HepG2 (cell line): ENCODE data around the gene C11orf91. TPM values are rescaled to one million over a fixed set of nuclear protein-coding genes. Genes with fewer than 3 reads are reported as not detected.

Experiments
- ATAC-seq: fragments of 200-7000 bp; cut with Tn5 transposase; 3 replicates; pipeline ENCODE4 v1.9.1; 2020; ENCODE audit warnings: mild to moderate bottlenecking, moderate library complexity
- BruUV-seq: library from RNA; stranded (reverse); fragments of 400-500 nt; replicated peaks from 2 replicates; lab custom pipeline; 2021; lab: Mats Ljungman, UMichigan
- CTCF ChIA-PET: fragments of 300-600 bp; formaldehyde crosslinking; extraction: SDS; loops from one replicate; lab custom pipeline; 2021; ENCODE audit warnings: low total read pairs, inconsistent platforms, low intra/inter-chr PET ratio; lab: Yijun Ruan, JAX
- POLR2A ChIA-PET: fragments of 350-600 bp; sonication (Branson Sonifier 250); formaldehyde crosslinking; loops from one replicate; lab custom pipeline; 2020; ENCODE audit warnings: antibody characterized with exemption, inconsistent platforms; lab: Yijun Ruan, JAX
- DNase-seq: peaks from one replicate; pipeline ENCODE4 v3.0.0-alpha.2; 2015; ENCODE audit warnings: low spot score
- FAIRE-seq: peaks from 3 replicates; lab custom pipeline; 2011; peaks lifted over from hg19 to GRCh38; lab: Jason Lieb, UNC
- H2AFZ ChIP-seq: one replicate; pipeline ENCODE4 v1.6.1; 2011; ENCODE audit warnings: low read length, inconsistent platforms
- H3K27ac ChIP-seq: fragments of 300-600 bp; 3 replicates; pipeline ENCODE4 v1.8.0; 2011; ENCODE audit warnings: mixed run types, mild to moderate bottlenecking, mixed read lengths, low read length, inconsistent platforms; ENCODE audit not compliant: insufficient read depth; ENCODE audit errors: extremely low read length
- H3K27me3 ChIP-seq, 2 experiments: fragments of 200-600 bp in 1 of 2; 2 replicates in 1 of 2; 3 replicates in 1 of 2; pipeline versions ENCODE4 v1.6.0 to v1.8.0; 2011; ENCODE audit warnings: low read length in 2 of 2, mild to moderate bottlenecking in 2 of 2, moderate library complexity in 2 of 2, inconsistent platforms in 1 of 2; ENCODE audit not compliant: insufficient read depth in 2 of 2, control insufficient read depth in 1 of 2
- H3K36me3 ChIP-seq, 2 experiments: fragments of 200-600 bp in 1 of 2; replicated peaks in 1 of 2; 2 replicates in 1 of 2; 3 replicates in 1 of 2; pipeline versions ENCODE4 v1.5.1 to v1.8.0; 2011; ENCODE audit warnings: low read length in 2 of 2, inconsistent platforms in 1 of 2; ENCODE audit not compliant: insufficient read depth in 2 of 2, control insufficient read depth in 1 of 2
- H3K4me1 ChIP-seq: 2 replicates; pipeline ENCODE4 v1.5.1; 2012; ENCODE audit warnings: low read length, inconsistent platforms; ENCODE audit not compliant: insufficient read depth
- H3K4me2 ChIP-seq: 2 replicates; pipeline ENCODE4 v1.6.0; 2011; ENCODE audit warnings: low read depth, low read length, inconsistent platforms
- H3K4me3 ChIP-seq, 3 experiments: fragments of 200-600 bp in 1 of 3; sonication (generic), shearing (Covaris generic) in 1 of 3; replicated peaks in 1 of 3; 2 replicates each; pipeline ENCODE4 v1.5.1; 2011 to 2016; ENCODE audit warnings: low read length in 3 of 3, inconsistent platforms in 2 of 3, low read depth in 2 of 3, mild to moderate bottlenecking in 2 of 3, control low read depth in 1 of 3, mixed read lengths in 1 of 3; ENCODE audit not compliant: insufficient read depth in 1 of 3
- H3K79me2 ChIP-seq: one replicate; pipeline ENCODE4 v1.6.1; 2011; ENCODE audit warnings: low read length, inconsistent platforms; ENCODE audit not compliant: insufficient read depth
- H3K9ac ChIP-seq: 2 replicates; pipeline ENCODE4 v1.6.0; 2011; ENCODE audit warnings: mild to moderate bottlenecking, low read depth, low read length, inconsistent platforms; ENCODE audit not compliant: insufficient read depth
- H3K9me3 ChIP-seq: 2 replicates; pipeline ENCODE4 v1.5.1; 2012; ENCODE audit warnings: mild to moderate bottlenecking, low read length
- H4K20me1 ChIP-seq: 2 replicates; pipeline ENCODE4 v1.6.0; 2011; ENCODE audit warnings: inconsistent platforms, mild to moderate bottlenecking, low read length, moderate library complexity; ENCODE audit not compliant: insufficient read depth
- AGO2 ChIP-seq: fragments of 200-400 bp; formaldehyde crosslinking; optimal IDR thresholded peaks from 2 replicates; pipeline ENCODE3; 2017; ENCODE audit warnings: mild to moderate bottlenecking, low read depth, low read length, moderate library complexity
- BRCA1 ChIP-seq: sonication (generic); formaldehyde crosslinking; IDR thresholded peaks from 2 replicates; pipeline ENCODE4 v1.4.0; 2020; ENCODE audit warnings: missing genetic modification reagents
- EED ChIP-seq: sonication (generic); formaldehyde crosslinking; IDR thresholded peaks from 2 replicates; pipeline ENCODE4 v1.5.0; 2020; ENCODE audit warnings: mild to moderate bottlenecking, missing genetic modification reagents
- EP300 ChIP-seq, 3 experiments: sonication (generic) in 1 of 3; formaldehyde crosslinking in 1 of 3; IDR thresholded peaks; 2 replicates each; pipeline versions ENCODE4 v1.5.1 to v1.6.1; 2011 to 2020; ENCODE audit warnings: low read depth in 2 of 3, low read length in 2 of 3, borderline replicate concordance in 1 of 3, improper control_type of control experiment in 1 of 3, mild to moderate bottlenecking in 1 of 3, missing genetic modification reagents in 1 of 3, moderate library complexity in 1 of 3
- HNRNPK ChIP-seq: fragments of 200-400 bp; formaldehyde crosslinking; IDR thresholded peaks from 2 replicates; pipeline ENCODE4 v1.6.1; 2018; ENCODE audit warnings: low read length, low read depth, moderate library complexity, mild to moderate bottlenecking; ENCODE audit not compliant: poor library complexity, severe bottlenecking
- HNRNPUL1 ChIP-seq: fragments of 200-400 bp; formaldehyde crosslinking; IDR thresholded peaks from 2 replicates; pipeline ENCODE4 v1.6.1; 2017; ENCODE audit warnings: low read depth, mild to moderate bottlenecking, low read length, moderate library complexity
- MAFK ChIP-seq, 2 experiments: IDR thresholded peaks in 1 of 2; conservative IDR thresholded peaks in 1 of 2; 2 replicates each; pipeline ENCODE4 v1.6.1; 2011; ENCODE audit warnings: improper control_type of control experiment in 2 of 2, low read length in 2 of 2
- PAF1 ChIP-seq: IDR thresholded peaks from 2 replicates; pipeline ENCODE4 v1.6.1; 2016; ENCODE audit warnings: missing genetic modification reagents, missing compliant biosample characterization
- PHF20 ChIP-seq: sonication (generic); formaldehyde crosslinking; IDR thresholded peaks from 2 replicates; pipeline ENCODE4 v1.5.0; 2020; ENCODE audit warnings: mild to moderate bottlenecking, missing genetic modification reagents
- RFXAP ChIP-seq: sonication (generic); formaldehyde crosslinking; IDR thresholded peaks from 2 replicates; pipeline ENCODE4 v1.4.0; 2020; ENCODE audit warnings: missing genetic modification reagents, borderline replicate concordance
- RXRA ChIP-seq: sonication (generic); formaldehyde crosslinking; IDR thresholded peaks from 2 replicates; pipeline ENCODE4 v1.5.1; 2020; ENCODE audit warnings: missing genetic modification reagents
- SMYD3 ChIP-seq: sonication (generic); formaldehyde crosslinking; IDR thresholded peaks from 2 replicates; pipeline ENCODE4 v1.8.1; 2023; ENCODE audit warnings: mild to moderate bottlenecking, missing genetic modification reagents
- TEAD3 ChIP-seq: optimal IDR thresholded peaks from 2 replicates; pipeline ENCODE3; 2016; ENCODE audit warnings: borderline replicate concordance
- ZBTB46 ChIP-seq: sonication (generic); formaldehyde crosslinking; IDR thresholded peaks from 2 replicates; pipeline ENCODE4 v1.4.0; 2020; ENCODE audit warnings: mild to moderate bottlenecking, missing genetic modification reagents, borderline replicate concordance
- ZKSCAN5 ChIP-seq: sonication (generic); formaldehyde crosslinking; IDR thresholded peaks from 2 replicates; pipeline ENCODE4 v1.5.1; 2020; ENCODE audit warnings: mild to moderate bottlenecking, missing genetic modification reagents
- ZNF776 ChIP-seq: sonication (generic); formaldehyde crosslinking; IDR thresholded peaks from 2 replicates; pipeline ENCODE4 v1.4.0; 2020; ENCODE audit warnings: mild to moderate bottlenecking, missing genetic modification reagents
- ZNF850 ChIP-seq: sonication (generic); formaldehyde crosslinking; conservative IDR thresholded peaks from 2 replicates; pipeline ENCODE4 v1.9.0; 2021; ENCODE audit warnings: mild to moderate bottlenecking, missing genetic modification reagents
- WGBS: methylation state at CpG from one replicate; pipeline ENCODE4 v1.1.6; 2017; ENCODE audit warnings: low lambda C conversion rate; 5-methylcytosine and 5-hydroxymethylcytosine counted together
- in situ Hi-C: cut with HindIII; loops from 2 replicates; pipeline ENCODE4 v1.10.0; 2017; ENCODE audit warnings: low pct_unique_long_range_greater_than_20kb; ENCODE audit not compliant: extremely low pct_ligation_motif_present
- intact Hi-C: fragments of 100-400 bp; cut with micrococcal nuclease; formaldehyde crosslinking; loops from one replicate; pipeline ENCODE4 v1.10.0; 2022; ENCODE audit not compliant: unreplicated experiment
- polyA plus RNA-seq, 8 experiments: library from polyadenylated mRNA; depleted of rRNA in 3 of 8; stranded (reverse) in 7 of 8; unstranded in 1 of 8; fragments of >200 nt; fragmentation: Illumina TruSeq in 4 of 8; extraction: Trizol in 4 of 8; gene quantifications; 2 replicates each; pipeline versions ENCODE4 v1.2.1 to v1.2.3, GENCODE V29; 2011 to 2016; ENCODE audit warnings: low read depth in 4 of 8, missing spikeins in 1 of 8, mixed read lengths in 1 of 8; ENCODE audit not compliant: insufficient read depth in 1 of 8
- total RNA-seq, 5 experiments: library from RNA; depleted of rRNA; stranded (reverse); fragments of >200 nt; fragmentation: Illumina TruSeq; extraction: Trizol; gene quantifications; 2 replicates each; pipeline ENCODE4 v1.2.3, GENCODE V29; 2016; ENCODE audit warnings: low read depth in 1 of 5

The C11orf91 gene
- total and polyA plus RNA-seq, 2 of the 13 experiments (the other 11 are each of a cell fraction or from before 2014, with no cell fraction given) = 0.35 TPM; not detected in 1

GRCh38 chr11:33689501-33689900 lies 11.1 kb downstream of the C11orf91 start:
- no peaks in the 10 kb centered on the region for H3K36me3 ChIP-seq
- POLR2A ChIA-PET = interaction anchor here (4.5 kb wide), 1 partner anchor 11 kb away, joined by 81 read pairs; the partner anchor contains the start of gene C11orf91
- no peak overlapping the region for H3K9ac ChIP-seq
- DNase-seq (no peak), FAIRE-seq (no peak), ATAC-seq (no peak)
- no peaks in the 10 kb centered on the region for H3K9me3 ChIP-seq
- H3K4me2 ChIP-seq = no peak overlapping the region
- no peaks in the 10 kb centered on the region for H3K27me3 ChIP-seq
- peaks cover 43% of the 10 kb centered on the region for H3K4me1 ChIP-seq
- no peak for TF ChIP-seq MAFK (conservative IDR thresholded peaks at IDR 0.05 in 1 of 2, IDR thresholded peaks at IDR 0.05 in 1 of 2; ENCODE audit: low read length in 2 of 2)
- TF ChIP-seq ZKSCAN5 (CRISPR knock-in tag) = no peak
- TF ChIP-seq EP300 (IDR thresholded peaks at IDR 0.05; ENCODE audit: low read depth in 2 of 2, low read length in 2 of 2) = no peak
- no peak for TF ChIP-seq EP300 (CRISPR knock-in tag; IDR thresholded peaks at IDR 0.05; ENCODE audit: borderline replicate concordance)
- no peak for TF ChIP-seq BRCA1 (CRISPR knock-in tag)
- no peak for TF ChIP-seq EED (CRISPR knock-in tag)
- in situ Hi-C loops (loop anchor here (5.0 to 10.0 kb wide), 3 partner anchors 147 to 525 kb away; partner anchors contain the start of gene CSTF3), intact Hi-C loops (no loop called here)
- H3K4me3 ChIP-seq = no peak overlapping the region
- no peaks in the 10 kb centered on the region for H3K79me2 ChIP-seq
- 98% methylated on average over 8 of the region's 8 CpGs for WGBS
- no TSS peak for BruUV-seq
- no peaks in the 10 kb centered on the region for H4K20me1 ChIP-seq
- no peak overlapping the region for H2AFZ ChIP-seq
- no peak overlapping the region for H3K27ac ChIP-seq
- CTCF ChIA-PET = no interaction called here

GRCh38 chr11:33689085-33689484 lies 11.5 kb downstream of the C11orf91 start:
- FAIRE-seq = no peak
- no peak overlapping the region for H3K4me3 ChIP-seq
- no peak overlapping the region for H2AFZ ChIP-seq
- H3K27me3 ChIP-seq = no peaks in the 10 kb centered on the region
- POLR2A ChIA-PET = interaction anchor here (4.5 kb wide), 1 partner anchor 12 kb away, joined by 81 read pairs; the partner anchor contains the start of gene C11orf91
- no peak for ATAC-seq
- BruUV-seq = no TSS peak
- TF ChIP-seq AGO2 (no peak), ZNF776 (no peak), PAF1 (CRISPR knock-in tag) (no peak), ZBTB46 (CRISPR knock-in tag) (no peak), RFXAP (CRISPR knock-in tag) (no peak), HNRNPK (no peak), PHF20 (CRISPR knock-in tag) (no peak), BRCA1 (CRISPR knock-in tag) (no peak), SMYD3 (no peak), TEAD3 (CRISPR knock-in tag) (no peak), RXRA (CRISPR knock-in tag) (no peak), ZNF850 (no peak), HNRNPUL1 (no peak)
- peaks cover 39% of the 10 kb centered on the region for H3K4me1 ChIP-seq
- DNase-seq = no peak
- 88% methylated on average over 4 of the region's 4 CpGs for WGBS
- H3K9me3 ChIP-seq = no peaks in the 10 kb centered on the region
- no peaks in the 10 kb centered on the region for H3K79me2 ChIP-seq
- no peaks in the 10 kb centered on the region for H4K20me1 ChIP-seq
- H3K36me3 ChIP-seq = no peaks in the 10 kb centered on the region
- H3K27ac ChIP-seq = no peak overlapping the region
- in situ Hi-C loops = loop anchor here (5.0 to 10.0 kb wide), 3 partner anchors 147 to 524 kb away; partner anchors contain the start of gene CSTF3
- H3K4me2 ChIP-seq = no peak overlapping the region
- intact Hi-C loops = no loop called here
- CTCF ChIA-PET = no interaction called here
- no peak overlapping the region for H3K9ac ChIP-seq
